Right lung (tissue), 5 donors: ENCODE results near the gene OR2F1. TPM values are rescaled to one million over a fixed set of nuclear protein-coding genes. Genes with fewer than 3 reads are reported as not detected.

Source experiments
- DNase-seq, 2 donors: peaks; one replicate each; pipeline ENCODE4 v3.0.0-alpha.2; 2013
- polyA plus RNA-seq, 5 donors: library from polyadenylated mRNA; unstranded; fragments of 120-200 nt; gene quantifications; one replicate each; pipeline versions ENCODE4 v1.2.1 to v1.2.3, GENCODE V29; 2013; ENCODE audit warnings: inconsistent platforms in 1 of 5, low replicate concordance in 1 of 5; ENCODE audit not compliant: insufficient read length in 5 of 5, insufficient read depth in 1 of 5

OR2F1 gene
- polyA plus RNA-seq, 5 donors = 0.08 TPM; not detected in 4

- no peak for DNase-seq
These were observed 1.2 kb upstream of the OR2F1 start for GRCh38 chr7:143953421-143953820.

DNA sequence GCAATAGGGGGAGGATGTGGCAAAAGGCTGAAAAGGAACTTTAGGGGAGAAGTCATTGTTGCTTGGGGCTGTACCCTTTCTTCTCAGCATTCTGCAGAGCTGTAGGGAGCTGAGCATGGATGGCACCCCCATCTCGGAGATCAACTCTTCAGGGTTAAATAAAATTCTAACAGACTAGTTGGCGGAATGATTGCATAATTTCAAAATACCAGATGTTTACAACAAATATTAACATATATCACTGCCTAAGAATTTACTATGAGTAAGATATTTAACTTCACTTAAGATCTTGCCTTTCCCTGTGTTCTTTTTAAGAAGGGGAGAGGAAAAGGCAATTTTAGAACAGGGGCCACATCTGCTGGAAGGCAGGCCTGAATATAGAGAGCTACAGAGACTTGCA lies 509 bp upstream of the OR2F1 start:
- no peak for DNase-seq

GRCh38 chr7:143958781-143959180 lies 4.1 kb downstream of the OR2F1 start:
- DNase-seq = no peak

GRCh38 chr7:143960813-143961610 lies 6.4 kb downstream of the OR2F1 start:
- no peak for DNase-seq

DNA sequence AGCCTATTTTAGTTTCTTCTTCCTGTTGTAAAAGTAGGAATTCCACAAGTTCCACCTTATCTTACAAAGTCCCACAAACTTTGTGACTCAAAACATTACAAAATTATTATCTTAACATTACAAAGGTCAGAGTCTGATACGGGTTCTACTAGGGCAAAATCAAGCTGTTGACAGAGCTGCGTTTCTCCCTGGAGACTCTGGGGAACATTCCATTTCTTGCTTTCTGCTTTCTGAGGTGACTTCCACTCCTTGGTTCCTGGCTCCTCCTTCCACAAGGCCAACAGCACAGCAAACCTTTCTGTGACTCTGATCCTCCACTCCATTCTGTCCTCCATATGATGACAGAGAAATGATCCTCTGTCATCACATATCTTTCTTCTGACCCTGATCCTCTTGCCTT lies 10.6 kb downstream of the OR2F1 start:
- no peak for DNase-seq

DNA sequence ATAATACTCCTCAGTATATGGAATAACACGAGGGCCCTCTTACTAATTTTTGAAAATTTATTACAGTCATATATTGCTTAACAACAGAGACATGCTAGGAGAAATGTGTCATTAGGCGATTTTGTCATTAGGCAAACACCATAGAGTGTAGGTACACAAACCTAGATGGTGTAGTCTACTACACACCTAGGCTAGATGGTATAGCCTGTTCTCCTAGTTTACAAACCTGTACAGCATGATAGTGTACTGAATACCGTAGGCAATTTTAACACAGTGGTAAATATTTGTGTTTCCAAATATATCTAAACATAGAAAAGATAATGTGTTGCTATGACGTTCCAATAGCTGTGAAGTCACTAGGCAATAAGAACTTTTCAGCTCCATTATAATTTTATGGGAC lies 12.8 kb downstream of the OR2F1 start:
- DNase-seq = no peak

DNA sequence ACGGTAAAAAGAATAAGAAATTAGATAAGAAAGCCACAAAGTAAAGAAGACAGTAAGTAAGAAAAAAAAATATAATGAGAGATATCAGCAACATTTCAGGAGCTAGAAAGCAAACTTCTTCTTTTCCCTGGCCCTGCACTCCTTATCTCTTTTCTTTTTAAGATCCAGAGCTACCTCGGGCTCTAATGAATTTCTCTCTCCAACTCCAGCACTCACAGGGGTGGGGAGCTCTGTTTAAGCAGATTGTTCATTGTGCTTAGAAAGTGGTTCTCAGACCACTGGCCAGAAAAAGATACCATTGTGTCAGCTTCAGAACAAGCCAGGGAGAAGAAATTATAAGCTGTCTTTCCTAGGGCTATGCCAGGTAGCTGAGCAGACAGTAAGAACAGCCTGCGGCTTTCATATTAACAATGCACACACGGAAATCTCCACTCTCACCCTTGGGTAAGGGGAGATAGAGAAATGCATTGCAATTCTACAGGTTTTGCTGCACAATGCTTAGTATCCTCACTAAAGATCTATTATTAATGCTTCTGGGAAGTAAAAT lies 19.3 kb downstream of the OR2F1 start:
- DNase-seq = no peak

DNA sequence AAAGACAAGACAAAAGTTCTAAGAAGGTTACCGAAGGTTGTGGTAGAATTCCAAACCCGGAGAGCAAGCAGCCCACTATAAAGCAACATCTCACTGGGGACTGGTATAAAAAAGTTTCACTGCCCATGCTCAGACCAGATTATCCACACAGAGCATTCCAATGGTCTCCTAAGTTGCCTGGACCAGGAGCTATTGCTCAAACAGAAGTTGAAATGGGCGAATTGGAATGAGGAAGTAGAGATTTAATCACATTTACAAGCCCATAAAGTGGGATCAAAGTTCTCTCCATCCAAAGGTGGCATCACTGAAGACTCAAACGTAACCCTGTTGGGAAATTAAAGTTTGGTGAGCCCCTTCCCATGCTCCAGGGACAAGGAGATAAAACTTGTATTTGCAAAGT lies 19.8 kb downstream of the OR2F1 start:
- no peak for DNase-seq

GRCh38 chr7:143975617-143976016 lies 21.0 kb downstream of the OR2F1 start:
- no peak for DNase-seq

- no peak for DNase-seq
These were observed 23.9 kb downstream of the OR2F1 start for GRCh38 chr7:143978585-143978984.

DNA sequence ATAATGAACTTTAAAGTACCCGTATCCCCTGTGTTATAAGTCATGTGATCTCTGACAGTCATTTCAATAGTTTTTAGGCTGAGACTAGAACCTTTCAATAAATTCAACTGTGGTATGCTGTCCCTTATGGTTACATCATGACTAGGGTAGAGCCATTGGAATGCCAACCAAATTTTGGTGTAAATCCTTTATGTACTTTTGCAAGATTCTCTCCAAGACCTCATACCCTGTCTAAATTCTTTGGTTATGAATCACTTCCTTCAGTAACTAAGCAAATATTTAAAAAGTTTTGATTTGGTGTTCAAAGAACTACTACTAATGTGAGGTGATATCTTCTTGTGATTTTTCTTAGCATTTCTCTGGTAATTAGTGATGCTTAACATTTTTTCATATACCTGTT lies 24.7 kb downstream of the OR2F1 start:
- no peak for DNase-seq

DNA sequence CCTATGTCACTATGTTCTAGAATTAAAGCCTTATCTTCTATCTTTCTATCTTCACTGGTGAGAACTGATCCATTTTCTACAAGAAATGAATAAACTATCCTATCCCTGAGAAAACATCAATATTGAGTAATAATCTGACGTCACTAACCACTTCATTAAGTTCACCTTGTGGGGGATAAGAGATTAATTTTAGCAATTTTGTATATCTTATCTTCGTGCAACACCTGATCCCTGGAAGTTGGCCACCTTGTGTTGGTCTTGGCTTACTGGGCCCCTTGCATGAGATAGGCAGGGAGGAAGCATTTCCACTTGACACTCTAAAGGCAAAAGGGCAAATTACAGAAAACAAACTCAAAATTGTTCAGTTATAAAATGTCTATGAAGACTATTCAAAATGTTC lies 25.4 kb downstream of the OR2F1 start:
- DNase-seq = no peak

DNA sequence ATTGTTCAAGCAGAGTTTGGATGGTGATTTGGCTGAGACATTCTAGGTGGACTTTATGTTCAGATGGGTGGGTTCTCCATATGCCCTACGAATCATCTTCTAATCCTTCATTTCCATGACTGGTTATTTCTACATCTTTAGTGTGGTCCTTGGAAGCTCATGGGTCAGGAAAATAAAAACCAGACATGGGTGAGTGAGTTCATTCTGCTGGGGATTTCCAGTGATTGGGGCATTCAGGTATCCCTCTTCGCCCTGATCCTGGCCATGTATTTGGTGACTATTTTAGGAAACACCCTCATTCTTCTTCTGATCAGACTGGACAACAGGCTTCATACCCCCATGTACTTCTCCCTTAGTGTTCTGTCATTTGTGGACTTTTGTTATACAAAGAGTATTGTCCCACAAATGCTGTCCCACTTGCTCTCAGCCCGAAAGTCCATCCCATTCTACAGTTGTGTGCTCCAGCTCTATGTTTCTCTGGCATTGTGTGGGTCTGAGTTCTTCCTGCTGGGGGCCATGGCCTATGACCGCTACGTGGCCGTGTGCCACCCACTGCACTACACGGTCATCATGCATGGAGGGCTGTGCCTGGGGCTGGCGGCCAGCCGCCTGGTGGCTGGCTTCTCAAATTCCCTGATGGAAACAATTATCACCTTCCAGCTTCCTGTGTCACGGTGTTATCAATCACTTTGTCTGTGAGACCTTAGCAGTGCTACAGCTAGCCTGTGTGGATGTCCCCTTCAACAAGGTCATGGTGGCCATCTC lies 26.3 kb downstream of the OR2F1 start:
- DNase-seq = no peak

DNA sequence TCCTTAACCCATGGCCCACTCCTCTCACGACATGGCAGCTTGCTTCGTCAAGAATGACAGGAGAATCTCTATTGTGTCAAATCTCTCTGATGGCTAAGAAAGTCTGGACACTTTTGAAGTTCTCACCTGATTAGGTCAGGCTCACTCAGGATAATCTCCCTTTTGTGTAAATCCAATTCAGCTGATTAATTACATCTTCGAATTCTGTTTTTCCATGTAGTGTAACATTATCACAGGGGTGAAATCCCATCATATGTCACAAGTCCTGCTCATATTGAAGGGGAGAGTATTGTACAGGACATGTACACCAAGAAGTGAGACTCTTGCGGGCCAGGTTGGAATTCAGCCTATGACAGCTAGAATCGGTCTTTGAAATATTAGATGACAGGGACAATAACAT lies 29.3 kb downstream of the OR2F1 start:
- no peak for DNase-seq

GRCh38 chr7:143987513-143987912 lies 32.9 kb downstream of the OR2F1 start:
- no peak for DNase-seq

DNA sequence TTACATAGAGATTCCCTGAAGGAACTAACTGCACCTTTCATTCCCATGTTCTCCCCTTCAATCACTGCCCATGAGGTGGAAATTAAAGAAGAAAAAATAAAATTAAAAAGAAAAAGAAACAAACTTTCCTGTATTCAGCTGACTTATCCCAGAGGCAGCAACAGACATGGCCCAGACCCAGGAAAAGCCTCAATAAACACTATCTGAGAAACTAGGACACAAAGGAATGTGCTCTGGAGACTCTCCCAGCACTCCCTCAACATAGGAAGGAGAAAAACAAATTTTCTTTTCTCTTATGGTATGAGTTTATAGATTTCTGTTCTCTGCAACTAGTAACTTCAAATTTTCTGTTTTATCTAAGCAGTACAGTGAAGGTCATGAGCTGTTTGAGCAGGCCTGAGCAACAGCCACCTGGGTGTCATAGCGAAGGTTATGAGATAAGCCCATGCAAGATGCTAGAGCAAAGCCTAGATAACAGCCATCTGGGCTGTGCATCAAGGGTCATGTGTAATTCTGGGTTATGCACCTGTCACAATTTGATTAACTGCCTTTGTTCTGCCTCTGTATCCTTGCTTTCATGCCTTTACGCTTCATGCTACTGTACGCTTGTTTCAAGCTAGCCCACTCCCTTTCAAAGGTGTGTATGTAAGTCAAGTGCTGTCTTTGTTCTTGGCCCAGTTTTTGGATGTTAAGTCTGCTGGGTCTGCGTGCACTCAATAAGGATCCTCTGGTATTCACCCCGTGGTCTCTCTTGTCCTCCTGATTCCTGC lies 34.5 kb downstream of the OR2F1 start:
- no peak for DNase-seq

DNA sequence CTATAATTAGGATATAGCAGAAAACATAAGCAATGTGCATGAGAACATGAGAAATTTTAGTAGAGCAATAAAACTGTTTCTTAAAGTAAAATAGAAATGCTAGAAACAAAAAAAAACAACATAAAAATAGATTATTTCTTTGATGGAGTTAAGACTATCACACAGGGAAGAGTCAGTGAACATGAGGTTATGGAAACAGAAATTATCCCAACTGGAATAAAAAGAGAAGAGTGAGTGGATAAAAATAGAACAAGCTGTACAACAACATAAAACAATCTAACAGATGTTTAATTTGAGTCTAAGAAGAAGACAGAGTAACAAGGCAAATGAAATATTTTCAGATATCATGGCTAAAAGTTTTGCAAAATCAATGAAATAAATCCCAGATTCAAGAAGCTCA lies 38.0 kb downstream of the OR2F1 start:
- no peak for DNase-seq

- no peak for DNase-seq
These were observed 39.3 kb downstream of the OR2F1 start for GRCh38 chr7:143993924-143994323.

- DNase-seq = no peak
These were observed 45.4 kb downstream of the OR2F1 start, which contains the start of gene OR6B1 for GRCh38 chr7:144000020-144000419. OR6B1 (plus strand) TSS chr7:144000320; CDS start chr7:144003997, 3,677 bp downstream.

DNA sequence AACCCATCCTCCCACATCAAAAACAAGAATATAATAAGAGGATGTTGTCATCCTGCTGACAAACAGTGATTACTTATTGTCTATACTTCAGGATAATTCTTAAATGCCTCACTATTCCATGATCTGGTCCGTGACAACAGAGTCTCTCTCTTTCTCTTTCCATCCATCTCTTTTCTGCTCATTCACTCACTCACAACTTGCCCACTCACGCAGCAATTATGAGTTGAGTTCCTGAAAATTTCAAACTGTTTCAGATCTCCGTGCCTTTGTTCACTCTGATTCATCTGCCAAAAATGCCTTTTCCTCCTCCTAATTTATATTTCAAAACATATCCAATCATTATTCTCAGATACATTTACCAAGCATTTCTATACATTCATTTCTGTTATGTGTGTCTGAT lies 46.9 kb downstream of the OR2F1 start:
- DNase-seq = no peak

DNA sequence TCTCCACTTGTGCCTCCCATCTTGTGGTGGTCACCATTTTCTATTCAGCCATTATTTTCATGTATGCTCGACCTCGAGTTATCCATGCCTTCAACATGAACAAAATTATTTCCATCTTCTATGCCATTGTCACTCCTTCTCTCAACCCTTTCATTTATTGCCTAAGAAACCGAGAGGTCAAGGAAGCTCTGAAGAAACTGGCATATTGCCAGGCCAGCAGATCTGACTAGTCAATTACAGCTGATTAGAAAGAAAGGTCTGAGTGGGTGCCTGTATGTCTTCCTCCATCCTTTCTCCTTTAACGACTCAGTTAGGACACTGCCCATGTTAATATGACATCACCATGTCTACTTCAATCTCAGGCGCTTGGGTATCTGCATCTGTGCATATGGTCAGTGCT lies 50.1 kb downstream of the OR2F1 start:
- DNase-seq = no peak

DNA sequence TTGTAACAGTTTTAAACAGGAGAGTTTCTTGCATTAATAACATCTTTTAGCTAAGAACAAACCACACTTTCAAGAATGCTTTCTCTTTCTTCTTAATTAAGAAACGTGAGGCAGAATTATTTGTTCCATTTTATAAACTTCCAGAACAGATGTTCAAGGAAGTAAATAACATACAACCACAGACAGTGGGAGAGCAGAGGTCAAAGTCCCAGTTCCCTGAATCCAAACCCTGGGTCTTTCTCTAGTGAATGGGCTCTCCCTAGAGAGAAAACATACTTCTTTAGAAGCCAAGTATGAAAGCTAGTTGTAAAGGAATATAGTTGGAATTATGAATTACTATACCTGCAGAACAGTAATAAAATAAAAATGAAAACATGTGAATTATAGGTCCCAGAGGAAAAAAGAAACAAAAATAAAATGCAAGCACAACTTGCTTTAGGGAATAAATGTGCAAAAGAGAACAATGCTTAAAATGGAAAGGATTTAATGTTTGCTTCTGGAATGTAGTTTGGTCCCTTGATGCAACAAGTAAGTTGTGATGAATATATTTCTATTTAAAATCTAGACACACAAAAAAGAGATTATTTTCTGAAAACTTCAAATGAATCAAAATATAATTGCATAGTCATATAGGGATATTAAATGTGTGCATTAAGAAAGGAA lies 51.5 kb downstream of the OR2F1 start:
- DNase-seq = no peak
